H9 (cell line): ENCODE data around the gene AKAP7. TPM values are rescaled to one million over a fixed set of nuclear protein-coding genes. Genes with fewer than 3 reads are reported as not detected.

Experiments
- DNase-seq: peaks from one replicate; pipeline ENCODE4 v3.0.0-alpha.2; 2017
- H2AFZ ChIP-seq: one replicate; pipeline ENCODE4 v1.6.1; 2013; ENCODE audit warnings: mild to moderate bottlenecking, low read length, control low read depth, moderate library complexity
- H2AK5ac ChIP-seq: 2 replicates; pipeline ENCODE4 v1.6.1; 2013; ENCODE audit warnings: low read length, control low read depth, mixed read lengths; ENCODE audit not compliant: insufficient read length
- H2BK120ac ChIP-seq: one replicate; pipeline ENCODE4 v1.6.1; 2013; ENCODE audit warnings: low read depth, mild to moderate bottlenecking, low read length, control low read depth, inconsistent platforms; ENCODE audit not compliant: poor library complexity, severe bottlenecking
- H2BK12ac ChIP-seq: 2 replicates; pipeline ENCODE4 v1.6.1; 2013; ENCODE audit warnings: low read length, control low read depth, mixed read lengths, low read depth; ENCODE audit not compliant: insufficient read length
- H2BK15ac ChIP-seq: 2 replicates; pipeline ENCODE4 v1.6.1; 2013; ENCODE audit warnings: low read depth, low read length, control low read depth
- H2BK20ac ChIP-seq: one replicate; pipeline ENCODE4 v1.6.1; 2013; ENCODE audit warnings: low read depth, mild to moderate bottlenecking, low read length, control low read depth, inconsistent platforms; ENCODE audit not compliant: poor library complexity, severe bottlenecking
- H2BK5ac ChIP-seq: 2 replicates; pipeline ENCODE4 v1.6.1; 2013; ENCODE audit warnings: low read length, control low read depth, mixed read lengths; ENCODE audit not compliant: insufficient read length
- H3K14ac ChIP-seq: 2 replicates; pipeline ENCODE4 v1.6.1; 2013; ENCODE audit warnings: low read length, control low read depth; ENCODE audit not compliant: insufficient read depth
- H3K18ac ChIP-seq: 2 replicates; pipeline ENCODE4 v1.6.1; 2013; ENCODE audit warnings: low read depth, mild to moderate bottlenecking, mixed read lengths, low read length, control low read depth; ENCODE audit not compliant: insufficient read length
- H3K23ac ChIP-seq: 2 replicates; pipeline ENCODE4 v1.6.1; 2013; ENCODE audit warnings: low read length, control low read depth, mixed read lengths, low read depth; ENCODE audit not compliant: insufficient read length
- H3K23me2 ChIP-seq: 2 replicates; pipeline ENCODE4 v1.6.1; 2013; ENCODE audit warnings: low read depth, mild to moderate bottlenecking, mixed read lengths, low read length, control low read depth; ENCODE audit not compliant: insufficient read length, poor library complexity, severe bottlenecking
- H3K27ac ChIP-seq: 2 replicates; pipeline ENCODE4 v1.5.1; 2013; ENCODE audit warnings: low read length, control low read depth, mixed read lengths, low read depth; ENCODE audit not compliant: insufficient read length
- H3K27me3 ChIP-seq: 2 replicates; pipeline ENCODE4 v1.6.1; 2013; ENCODE audit warnings: low read length, control low read depth, inconsistent platforms; ENCODE audit not compliant: insufficient read depth
- H3K4ac ChIP-seq: 2 replicates; pipeline ENCODE4 v1.6.1; 2013; ENCODE audit warnings: low read depth, mild to moderate bottlenecking, control low read depth, inconsistent platforms, low read length, moderate library complexity
- H3K4me1 ChIP-seq: 2 replicates; pipeline ENCODE4 v1.6.1; 2013; ENCODE audit warnings: low read length, control low read depth, inconsistent platforms; ENCODE audit not compliant: insufficient read depth
- H3K4me2 ChIP-seq: 2 replicates; pipeline ENCODE4 v1.6.1; 2013; ENCODE audit warnings: low read length, control low read depth, mixed read lengths; ENCODE audit not compliant: insufficient read length, insufficient read depth
- H3K56ac ChIP-seq: 2 replicates; pipeline ENCODE4 v1.6.1; 2013; ENCODE audit warnings: low read depth, mild to moderate bottlenecking, mixed read lengths, low read length, control low read depth; ENCODE audit not compliant: insufficient read length
- H3K79me1 ChIP-seq: 2 replicates; pipeline ENCODE4 v1.6.1; 2013; ENCODE audit warnings: low read depth, mild to moderate bottlenecking, moderate library complexity, low read length, control low read depth, inconsistent platforms; ENCODE audit not compliant: insufficient read depth, poor library complexity, severe bottlenecking
- H3K79me2 ChIP-seq: 2 replicates; pipeline ENCODE4 v1.6.1; 2013; ENCODE audit warnings: low read length, control low read depth, inconsistent platforms; ENCODE audit not compliant: insufficient read depth
- H3K9ac ChIP-seq: 2 replicates; pipeline ENCODE4 v1.6.1; 2013; ENCODE audit warnings: low read length, control low read depth, mixed read lengths; ENCODE audit not compliant: insufficient read length; ENCODE audit errors: extremely low read depth
- H3K9me3 ChIP-seq: one replicate; pipeline ENCODE4 v1.6.1; 2013; ENCODE audit warnings: low read depth, low read length, inconsistent platforms; ENCODE audit not compliant: control insufficient read depth
- H3T11ph ChIP-seq: one replicate; pipeline ENCODE4 v1.6.1; 2013; ENCODE audit warnings: mild to moderate bottlenecking, low read length, control low read depth, inconsistent platforms
- H4K20me1 ChIP-seq: one replicate; pipeline ENCODE4 v1.6.1; 2013; ENCODE audit not compliant: control insufficient read depth, insufficient read length, insufficient read depth
- H4K5ac ChIP-seq: 2 replicates; pipeline ENCODE4 v1.6.1; 2013; ENCODE audit warnings: low read depth, mild to moderate bottlenecking, mixed read lengths, low read length, control low read depth; ENCODE audit not compliant: insufficient read length
- H4K8ac ChIP-seq: replicated peaks from 2 replicates; pipeline ENCODE4 v1.6.1; 2013; ENCODE audit warnings: low read length, control low read depth, mixed read lengths, low read depth; ENCODE audit not compliant: insufficient read length
- H4K91ac ChIP-seq: 2 replicates; pipeline ENCODE4 v1.6.1; 2013; ENCODE audit warnings: low read depth, mild to moderate bottlenecking, moderate library complexity, mixed read lengths, low read length, control low read depth; ENCODE audit not compliant: insufficient read length
- H3K27ac Mint-ChIP-seq, 3 experiments: 2 replicates in 2 of 3; 3 replicates in 1 of 3; pipeline ENCODE4 v1.8.0; 2020 to 2021; ENCODE audit warnings: mixed read lengths in 3 of 3, mild to moderate bottlenecking in 1 of 3, moderate library complexity in 1 of 3
- H3K27me3 Mint-ChIP-seq: 2 replicates; pipeline ENCODE4 v1.8.0; 2021; ENCODE audit warnings: low read depth, mild to moderate bottlenecking, moderate library complexity, mixed read lengths
- H3K36me3 Mint-ChIP-seq, 3 experiments: 2 replicates in 2 of 3; 3 replicates in 1 of 3; pipeline ENCODE4 v1.8.0; 2020 to 2021; ENCODE audit warnings: low read depth in 3 of 3, mixed read lengths in 3 of 3; ENCODE audit not compliant: insufficient read depth in 1 of 3
- H3K4me1 Mint-ChIP-seq, 2 experiments: 2 replicates each; pipeline ENCODE4 v1.8.0; 2020; ENCODE audit warnings: mixed read lengths in 2 of 2
- H3K4me3 Mint-ChIP-seq, 2 experiments: 2 replicates in 1 of 2; 3 replicates in 1 of 2; pipeline ENCODE4 v1.8.0; 2020 to 2021; ENCODE audit warnings: mild to moderate bottlenecking in 2 of 2, mixed read lengths in 2 of 2, moderate library complexity in 1 of 2
- H3K9me3 Mint-ChIP-seq, 2 experiments: 2 replicates in 1 of 2; 3 replicates in 1 of 2; pipeline ENCODE4 v1.8.0; 2020; ENCODE audit warnings: mild to moderate bottlenecking in 2 of 2, mixed read lengths in 2 of 2, moderate library complexity in 1 of 2
- WGBS: extraction: QIAGEN DNeasy Blood & Tissue Kit; methylation state at CpG from one replicate; pipeline ENCODE4 v1.1.7; 2013; ENCODE audit warnings: missing lambda C conversion rate, low lambda C conversion rate, mixed read lengths; ENCODE audit not compliant: insufficient read length; ENCODE audit errors: extremely low coverage; 5-methylcytosine and 5-hydroxymethylcytosine counted together
- total RNA-seq: library from RNA; stranded (reverse); gene quantifications from 2 replicates; pipeline ENCODE4 v1.2.1, GENCODE V29; 2021
- TF ChIP-seq, protein P1 (sequence below): fragments of 200-600 bp; sonication (generic); conservative IDR thresholded peaks from 3 replicates; pipeline ENCODE4 v1.8.0; 2021; ENCODE audit warnings: antibody characterized with exemption, mild to moderate bottlenecking

AKAP7 gene
- total RNA-seq, 1 experiment from 2014 or later: 9.8 TPM

DNA sequence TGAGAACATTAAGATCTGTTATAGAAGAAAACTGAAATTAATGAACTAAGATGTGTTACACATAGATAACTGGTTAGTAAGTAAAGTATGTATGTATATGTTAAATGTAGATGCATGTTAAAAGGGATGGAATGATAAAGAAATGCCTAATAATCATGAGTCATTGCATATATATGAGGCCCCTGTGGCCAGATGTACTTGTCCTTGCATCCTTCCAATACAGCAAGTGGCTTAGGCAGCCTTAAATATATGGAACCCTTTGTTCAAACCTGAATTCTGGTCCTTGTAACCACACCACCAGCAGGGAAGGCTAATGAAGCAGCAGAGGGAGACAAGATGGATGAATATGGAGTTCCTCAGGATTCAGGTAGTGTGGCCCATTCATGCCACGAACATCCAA lies 9.8 kb upstream of the AKAP7 start:
- no peak overlapping the region for H4K5ac ChIP-seq
- H3K27ac Mint-ChIP-seq: no peak overlapping the region
- H3K56ac ChIP-seq: no peak overlapping the region
- no peaks in the 10 kb centered on the region for H3K4me1 ChIP-seq
- no peaks in the 10 kb centered on the region for H3K27me3 ChIP-seq
- H3T11ph ChIP-seq: no peak overlapping the region
- no peaks in the 10 kb centered on the region for H3K9me3 Mint-ChIP-seq
- H4K20me1 ChIP-seq: no peaks in the 10 kb centered on the region
- H2AK5ac ChIP-seq: no peak overlapping the region
- H3K23me2 ChIP-seq: no peaks in the 10 kb centered on the region
- TF ChIP-seq, protein P1, sequence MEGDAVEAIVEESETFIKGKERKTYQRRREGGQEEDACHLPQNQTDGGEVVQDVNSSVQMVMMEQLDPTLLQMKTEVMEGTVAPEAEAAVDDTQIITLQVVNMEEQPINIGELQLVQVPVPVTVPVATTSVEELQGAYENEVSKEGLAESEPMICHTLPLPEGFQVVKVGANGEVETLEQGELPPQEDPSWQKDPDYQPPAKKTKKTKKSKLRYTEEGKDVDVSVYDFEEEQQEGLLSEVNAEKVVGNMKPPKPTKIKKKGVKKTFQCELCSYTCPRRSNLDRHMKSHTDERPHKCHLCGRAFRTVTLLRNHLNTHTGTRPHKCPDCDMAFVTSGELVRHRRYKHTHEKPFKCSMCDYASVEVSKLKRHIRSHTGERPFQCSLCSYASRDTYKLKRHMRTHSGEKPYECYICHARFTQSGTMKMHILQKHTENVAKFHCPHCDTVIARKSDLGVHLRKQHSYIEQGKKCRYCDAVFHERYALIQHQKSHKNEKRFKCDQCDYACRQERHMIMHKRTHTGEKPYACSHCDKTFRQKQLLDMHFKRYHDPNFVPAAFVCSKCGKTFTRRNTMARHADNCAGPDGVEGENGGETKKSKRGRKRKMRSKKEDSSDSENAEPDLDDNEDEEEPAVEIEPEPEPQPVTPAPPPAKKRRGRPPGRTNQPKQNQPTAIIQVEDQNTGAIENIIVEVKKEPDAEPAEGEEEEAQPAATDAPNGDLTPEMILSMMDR: no peak
- H3K79me2 ChIP-seq: no peaks in the 10 kb centered on the region
- H3K27ac ChIP-seq: no peak overlapping the region
- no peak overlapping the region for H2BK15ac ChIP-seq
- peaks cover 4 to 7% of the 10 kb centered on the region in 2 experiments; a peak in 1 of 4 replicates for H3K4me1 Mint-ChIP-seq
- no peaks in the 10 kb centered on the region for H3K79me1 ChIP-seq
- H3K4me3 Mint-ChIP-seq: no peak overlapping the region
- H2BK20ac ChIP-seq: no peak overlapping the region
- H3K4ac ChIP-seq: no peak overlapping the region
- no peaks in the 10 kb centered on the region for H3K27me3 Mint-ChIP-seq
- H3K18ac ChIP-seq: no peak overlapping the region
- no peak overlapping the region for H3K9ac ChIP-seq
- no peak overlapping the region for H3K23ac ChIP-seq
- DNase-seq: no peak
- H3K9me3 ChIP-seq: no peaks in the 10 kb centered on the region
- H3K4me2 ChIP-seq: no peak overlapping the region
- no peak overlapping the region for H4K8ac ChIP-seq
- no peak overlapping the region for H3K14ac ChIP-seq
- H4K91ac ChIP-seq: no peak overlapping the region
- H2BK5ac ChIP-seq: no peak overlapping the region
- H3K36me3 Mint-ChIP-seq: no peaks in the 10 kb centered on the region
- no CpG with 5 or more reads among the region's 1 CpG for whole genome bisulfite sequencing
- H2AFZ ChIP-seq: no peak overlapping the region
- H2BK12ac ChIP-seq: no peak overlapping the region
- H2BK120ac ChIP-seq: no peak overlapping the region
